ENCODE measurements around the gene IFNAR2.
A peak's percentile ranks its signal among the peaks of the same experiment; 100 is the strongest.

Gene IFNAR2

DNA sequence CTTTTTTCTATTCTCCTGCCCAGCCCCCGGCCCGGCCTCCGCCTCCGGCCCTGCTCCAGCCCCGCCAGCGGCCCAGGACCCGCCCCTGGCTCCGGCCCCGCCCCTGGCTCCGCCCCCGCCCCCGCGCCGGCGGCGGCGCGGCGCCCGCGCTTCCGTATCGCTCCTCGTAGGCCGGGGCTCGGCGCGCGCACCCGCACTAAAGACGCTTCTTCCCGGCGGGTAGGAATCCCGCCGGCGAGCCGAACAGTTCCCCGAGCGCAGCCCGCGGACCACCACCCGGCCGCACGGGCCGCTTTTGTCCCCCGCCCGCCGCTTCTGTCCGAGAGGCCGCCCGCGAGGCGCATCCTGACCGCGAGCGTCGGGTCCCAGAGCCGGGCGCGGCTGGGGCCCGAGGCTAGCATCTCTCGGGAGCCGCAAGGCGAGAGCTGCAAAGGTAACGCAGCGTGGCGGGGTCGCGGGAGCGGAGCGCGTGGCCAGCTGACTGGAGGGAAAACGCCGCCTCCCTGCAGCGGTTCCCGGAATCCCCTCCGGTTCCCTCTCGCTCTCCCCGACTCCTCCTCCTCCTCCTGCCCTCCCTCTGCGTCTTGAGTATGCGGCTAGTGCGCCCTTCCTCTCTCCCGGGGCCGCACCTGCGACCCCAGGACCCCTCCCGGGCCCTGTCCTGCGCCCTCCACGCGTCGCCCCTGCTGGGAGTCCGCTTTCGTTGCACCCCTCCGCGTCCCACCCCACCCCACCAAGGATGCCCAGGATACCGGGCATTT is at the start of gene IFNAR2:
Gene IFNAR2 (plus strand): TSS at position 155 of the 761 bp plus-strand sequence. CDS start 11,985 bp downstream, outside the sequence.
- peak; percentile 68 to 81 for DNase-seq

DNA sequence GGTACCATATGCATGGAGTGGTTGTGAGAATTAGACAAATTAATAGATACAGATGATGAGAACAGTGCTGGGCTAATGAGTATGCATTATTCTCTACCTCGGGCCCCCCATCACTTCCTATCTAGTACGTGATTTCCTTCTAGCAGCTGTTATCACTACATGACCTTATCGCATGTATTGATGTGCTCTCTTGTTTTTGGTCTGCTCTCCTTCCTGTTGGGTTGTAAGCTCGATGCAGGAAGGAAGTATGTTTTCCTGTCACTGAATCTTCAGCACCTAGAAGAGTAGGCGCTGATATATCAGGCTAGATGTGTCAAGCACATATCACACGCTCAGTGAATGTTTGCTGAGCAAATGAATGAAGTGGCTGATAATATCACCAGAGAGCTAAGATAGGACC is 43.9 kb upstream of the IFNAR2 start:
- peak in 1 of 2 experiments; percentile 11 for DNase-seq

GRCh38 chr21:33187276-33187675 is 42.5 kb upstream of the IFNAR2 start:
- DNase-seq = no peak

DNA sequence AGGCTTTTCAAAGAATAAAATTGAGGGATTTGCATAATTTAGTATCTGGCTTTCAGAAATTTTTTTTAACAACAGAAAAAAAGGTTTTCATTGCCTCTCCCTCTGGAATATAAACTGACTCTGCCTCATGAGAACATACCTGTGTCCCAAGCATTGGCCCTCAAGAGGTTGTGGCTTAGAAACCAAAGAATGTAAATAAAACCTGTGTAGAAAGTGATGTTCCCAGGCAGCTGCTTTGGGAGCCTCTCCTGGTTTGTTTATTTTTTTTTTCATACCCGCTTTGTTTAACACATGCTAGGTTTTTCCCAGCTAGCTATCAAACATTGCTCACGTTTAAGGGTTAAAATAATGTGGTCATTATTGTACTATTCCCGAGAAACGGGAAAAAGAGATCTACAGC is 40.5 kb upstream of the IFNAR2 start:
- no peak for DNase-seq

DNA sequence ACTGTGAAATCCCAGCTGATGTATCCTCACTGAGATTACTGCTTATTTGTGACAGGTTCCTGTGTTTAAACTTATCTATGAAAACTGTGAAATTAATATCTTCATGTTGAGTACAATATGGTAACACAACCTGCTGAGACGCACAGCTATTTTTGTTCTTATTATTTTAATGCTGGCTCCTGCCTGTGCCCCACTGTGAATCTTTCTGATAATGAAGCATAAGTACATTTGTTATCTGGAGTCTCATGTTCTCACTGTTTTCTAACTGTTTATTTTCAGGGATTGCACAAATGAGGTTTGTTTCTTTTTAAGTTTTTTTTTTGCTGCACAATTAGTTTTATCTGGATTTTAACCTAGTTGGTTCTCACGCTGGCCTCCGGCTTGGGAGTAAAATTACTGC is 39.9 kb upstream of the IFNAR2 start:
- no peak for DNase-seq

DNA sequence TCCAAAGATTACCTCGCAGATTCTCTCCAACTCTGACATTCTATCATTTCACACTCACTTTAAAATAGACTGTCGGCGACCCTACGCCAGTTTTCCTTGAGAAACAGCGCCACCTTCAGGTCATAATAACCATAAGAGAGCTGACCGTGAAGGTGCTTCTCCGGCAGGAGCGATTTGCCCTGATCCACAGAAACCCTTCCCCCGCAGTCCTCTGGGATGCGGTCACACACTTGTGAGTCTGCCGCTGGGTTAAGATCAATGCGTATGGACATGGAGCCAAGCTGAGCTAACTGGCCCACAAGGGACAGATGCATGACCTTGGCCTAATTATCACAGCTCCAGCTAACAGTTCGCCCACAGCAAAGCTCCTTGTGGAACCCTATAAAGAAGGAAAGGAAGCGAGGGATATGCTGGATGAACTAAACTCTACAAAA is 32.8 kb upstream of the IFNAR2 start:
- peak; percentile 38 to 54 for DNase-seq

- no peak for DNase-seq
Measured at GRCh38 chr21:33197496-33197895, 32.2 kb upstream of the IFNAR2 start.

DNA sequence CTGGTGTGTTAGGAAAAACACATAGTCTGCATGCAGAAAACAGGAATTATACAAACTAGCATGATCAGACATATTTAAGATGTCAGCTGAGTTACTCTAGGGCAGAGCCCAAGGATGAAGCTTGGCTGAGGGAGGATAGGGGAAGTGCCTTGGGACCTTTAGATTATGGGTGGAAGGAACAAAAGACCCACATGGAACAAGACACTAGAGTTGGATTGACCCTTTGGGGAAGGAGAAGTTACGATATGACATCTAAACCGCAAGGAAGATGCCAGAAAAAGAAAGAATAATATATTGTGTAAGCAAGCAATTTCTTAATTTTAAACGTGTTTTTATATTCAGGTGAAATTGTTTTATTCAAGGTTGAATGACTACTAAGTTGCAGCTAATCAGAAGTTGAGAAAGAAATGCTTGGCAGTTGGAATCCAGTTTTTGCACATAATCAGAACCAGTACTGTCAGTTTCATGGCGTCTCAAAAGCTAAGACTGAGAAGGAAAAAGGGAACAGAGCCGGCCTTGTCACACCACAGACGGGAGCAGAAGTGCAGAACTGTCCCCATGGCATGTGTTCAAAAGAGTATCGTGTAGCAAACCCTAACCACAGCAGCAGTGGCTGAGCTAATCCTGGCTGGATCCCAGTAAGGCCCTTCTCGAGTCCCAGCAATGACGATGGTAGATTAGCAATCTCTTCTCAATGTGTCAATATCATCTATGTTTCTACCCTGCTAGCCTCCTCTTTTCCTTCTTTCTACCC is 31.2 kb upstream of the IFNAR2 start:
- DNase-seq = no peak

GRCh38 chr21:33199100-33199464 is 30.7 kb upstream of the IFNAR2 start:
- DNase-seq = no peak

- DNase-seq = peak; percentile 58 to 84
Measured at GRCh38 chr21:33199516-33200217, 30.1 kb upstream of the IFNAR2 start.

GRCh38 chr21:33201956-33202355 is 27.8 kb upstream of the IFNAR2 start:
- DNase-seq = no peak

GRCh38 chr21:33202464-33203363 is 27.0 kb upstream of the IFNAR2 start:
- no peak for DNase-seq

GRCh38 chr21:33203371-33203724 is 26.4 kb upstream of the IFNAR2 start:
- no peak for DNase-seq

DNA sequence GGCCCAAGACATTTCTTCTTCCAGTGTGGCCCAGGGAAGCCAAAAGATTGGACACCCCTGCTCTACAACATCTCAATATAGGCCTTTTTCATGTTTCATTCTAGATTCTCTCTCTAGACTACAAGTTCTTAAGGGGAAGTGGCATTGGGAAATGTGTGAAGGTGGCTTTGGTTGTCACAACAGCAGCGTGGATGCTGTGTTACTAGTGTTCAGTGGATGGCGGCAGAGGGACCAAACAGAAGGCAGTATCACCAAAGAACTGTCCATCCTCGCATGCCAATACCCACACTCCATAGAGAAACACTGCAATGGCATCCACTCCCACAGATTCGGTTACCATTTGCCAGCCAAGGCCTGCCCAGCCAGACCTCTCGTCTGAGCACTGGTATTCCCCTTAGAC is 24.3 kb upstream of the IFNAR2 start:
- DNase-seq = no peak

GRCh38 chr21:33206771-33207281 is 22.9 kb upstream of the IFNAR2 start:
- no peak for DNase-seq

DNA sequence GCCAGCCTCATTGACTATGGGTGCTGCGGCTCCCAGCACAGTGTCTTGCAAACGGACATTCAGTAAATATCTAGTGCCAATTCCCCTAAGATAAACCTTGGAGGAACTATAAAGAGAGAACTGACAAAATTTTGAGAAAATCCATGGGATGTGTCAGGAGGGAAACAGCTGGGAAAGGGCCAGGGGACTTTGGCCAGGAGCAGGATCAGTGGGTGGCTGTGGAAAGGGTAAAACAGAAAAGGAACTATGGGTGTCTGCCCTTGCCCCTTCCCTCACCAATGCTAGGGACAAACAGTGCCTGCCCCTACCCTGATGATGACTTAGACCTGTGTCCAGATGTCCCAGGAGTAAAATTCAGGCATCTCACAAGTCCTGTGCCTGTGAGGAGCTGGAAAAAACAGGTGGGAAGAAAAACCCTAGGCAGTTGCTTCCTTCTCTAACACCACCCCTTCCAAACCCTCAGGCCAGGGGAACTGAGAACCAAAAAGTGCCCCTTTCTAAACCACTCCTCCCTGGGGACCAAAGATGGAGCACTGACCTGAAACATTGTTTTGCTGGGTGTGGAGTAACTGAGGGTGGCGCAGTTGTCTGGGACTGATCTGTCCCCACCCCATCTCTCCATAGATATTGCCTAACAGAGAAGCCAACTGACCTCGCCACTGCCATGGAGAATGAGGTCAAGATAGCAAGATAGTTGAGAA is 22.1 kb upstream of the IFNAR2 start:
- no peak for DNase-seq

GRCh38 chr21:33208534-33208933 is 21.2 kb upstream of the IFNAR2 start:
- DNase-seq = no peak

DNA sequence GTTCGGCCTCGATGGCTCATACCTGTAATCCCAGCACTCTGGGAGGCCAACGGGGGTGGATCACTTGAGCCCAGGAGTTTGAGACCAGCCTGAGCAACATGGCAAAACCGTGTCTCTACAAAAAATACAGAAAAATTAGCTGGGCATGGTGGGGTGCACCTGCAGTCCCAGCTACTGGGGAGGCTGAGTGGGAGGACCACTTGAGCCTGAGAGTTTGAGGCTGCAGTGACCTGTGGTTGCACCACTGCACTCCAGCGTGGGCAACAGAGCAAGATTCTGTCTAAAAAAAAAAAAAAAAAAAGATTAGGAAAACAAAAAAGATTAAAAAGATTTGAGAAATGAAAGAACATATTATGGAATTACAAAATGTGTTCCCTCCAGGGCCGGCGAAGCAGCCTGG is 18.4 kb upstream of the IFNAR2 start:
- DNase-seq = no peak

DNA sequence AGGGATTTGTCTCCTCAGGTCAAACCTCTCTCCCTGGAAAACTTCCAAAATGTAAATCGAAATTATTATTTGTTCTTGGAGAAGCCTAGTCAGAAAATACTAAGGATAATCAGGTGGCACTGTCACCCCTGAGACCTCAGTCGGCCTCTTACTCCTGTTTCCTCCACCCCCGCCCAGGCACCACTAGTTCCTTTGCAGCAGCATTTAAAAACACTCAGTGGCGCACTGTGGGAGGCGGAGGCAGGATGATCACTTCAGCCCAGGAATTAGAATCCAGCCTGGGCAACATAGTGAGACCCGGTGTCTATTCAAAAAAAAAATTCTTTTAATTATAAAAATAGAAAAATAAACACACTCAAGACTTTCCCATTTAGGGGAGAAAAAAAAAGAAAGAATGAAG is 18.0 kb upstream of the IFNAR2 start:
- peak in 1 of 2 experiments; percentile 20 for DNase-seq

DNA sequence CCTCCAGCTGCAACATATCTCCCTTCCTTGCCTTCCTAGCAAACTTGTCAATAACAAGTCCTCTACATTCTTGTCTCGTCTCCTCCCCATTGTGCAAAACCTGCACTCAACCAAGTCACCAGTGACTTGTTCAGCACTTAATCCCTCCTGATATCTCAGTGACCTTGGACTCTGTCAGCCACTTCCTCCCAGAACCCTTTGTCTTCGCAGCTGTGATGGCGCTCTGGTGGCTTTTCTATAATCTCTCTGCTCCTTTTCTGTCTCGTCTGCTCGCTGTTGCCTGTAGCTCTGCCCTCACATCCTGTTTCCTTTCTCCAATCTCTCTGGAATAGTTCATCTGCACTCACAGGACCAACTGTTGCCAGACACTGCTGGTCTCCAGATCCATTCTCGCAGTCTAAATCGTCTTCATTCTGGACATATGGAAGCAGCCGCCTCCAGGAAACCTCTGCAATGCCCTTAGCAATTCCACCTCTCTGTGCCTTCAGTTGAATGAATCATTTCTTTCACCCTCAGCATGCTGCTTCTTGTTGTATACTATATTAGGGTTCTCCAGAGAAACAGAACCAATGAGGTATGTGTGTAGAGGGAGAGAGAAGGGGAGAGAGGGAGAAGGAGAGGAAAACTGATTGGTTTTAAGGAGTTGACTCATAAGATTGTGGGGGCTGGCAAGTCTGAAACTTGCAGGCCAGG is 17.4 kb upstream of the IFNAR2 start:
- DNase-seq = no peak

- no peak for DNase-seq
Measured at GRCh38 chr21:33214056-33214455, 15.7 kb upstream of the IFNAR2 start.
